ENCODE data around the gene MINDY2. TPM values are rescaled to one million over a fixed set of nuclear protein-coding genes. Genes with fewer than 3 reads are reported as not detected.

Gene MINDY2
- total and polyA plus RNA-seq, 10 of the 15 experiments (the other 5 are each of a cell fraction or from before 2014, with no cell fraction given): 0.73 to 9.4 (median 3.3) TPM

DNA sequence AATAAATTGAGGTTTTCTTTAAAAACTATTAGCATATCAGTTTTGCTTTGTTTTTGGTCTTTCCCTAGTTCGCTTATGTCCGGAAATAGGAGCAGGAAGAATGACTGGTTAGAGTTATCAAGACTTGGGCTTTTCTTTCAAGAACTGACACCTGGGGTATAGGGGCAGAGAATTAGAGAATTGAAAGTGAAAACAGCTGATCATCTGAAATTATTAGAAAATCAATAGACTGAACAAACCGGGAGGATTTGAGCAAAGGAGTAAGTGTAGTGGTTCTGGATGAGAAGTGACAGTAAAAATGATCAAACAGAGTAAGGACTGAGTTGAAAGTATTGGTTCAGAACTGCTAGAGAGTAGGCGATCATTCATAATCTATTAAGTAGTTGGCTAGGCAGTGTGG, 6.0 kb downstream of the MINDY2 start:
- FAIRE-seq (no peak), DNase-seq (ENCODE audit: low read depth, low spot score) (peak; percentile 21), ATAC-seq (peak; percentile 81)
- intact Hi-C loops (cut with micrococcal nuclease; ENCODE audit: unreplicated experiment): no loop called here
- RAD21 ChIA-PET (ENCODE audit: unreplicated experiment): interaction anchor here (0.6 to 1.3 kb wide), 3 partner anchors 22 to 549 kb away, joined by 3 to 4 read pairs (median 3); no protein-coding TSS in a partner anchor
- in situ Hi-C loops (cut with MboI): no loop called here
- POLR2A ChIA-PET: interaction anchor here (0.9 to 1.4 kb wide), 2 partner anchors 10 to 27 kb away, joined by 5 to 13 read pairs; partner anchors contain the start of gene ADAM10
- SMC1A ChIA-PET (ENCODE audit: uncharacterized antibody, unreplicated experiment): interaction anchor here (0.6 to 1.7 kb wide), 6 partner anchors 10 to 157 kb away, joined by 3 to 5 read pairs (median 3); partner anchors contain the start of gene ADAM10
- Histone ChIP-seq H3K36me3 (ENCODE audit: control insufficient read depth in 2 of 2, insufficient read depth in 2 of 2, low read length in 1 of 2) (no peaks in the 10 kb centered on the region; a peak in 1 of 4 replicates), H3K9ac (ENCODE audit: control insufficient read depth, insufficient read depth, low read length) (no peak overlapping the region; the same call in 1 of the 2 replicates), H3K4me3 (peak overlapping the region; percentile 24; the same call in 1 of the 2 replicates), H2AFZ (ENCODE audit: control insufficient read depth, low read depth, low read length) (no peak overlapping the region), H3K4me2 (ENCODE audit: control insufficient read depth, insufficient read depth) (peak overlapping the region; percentile 40), H3K4me1 (ENCODE audit: control insufficient read depth, insufficient read depth, low read length) (peaks cover 8% of the 10 kb centered on the region; the same call in 1 of the 2 replicates), H3K9me3 (replicated peaks; ENCODE audit: control insufficient read depth, insufficient read depth, low read length) (no peaks in the 10 kb centered on the region), H3K27ac (ENCODE audit: control insufficient read depth, insufficient read depth) (peak overlapping the region; percentile 43; the same call in 1 of the 2 replicates), H4K20me1 (ENCODE audit: control insufficient read depth, insufficient read depth) (no peaks in the 10 kb centered on the region), H3K27me3 (replicated peaks in 1 of 2; ENCODE audit: control insufficient read depth in 2 of 2, insufficient read depth in 2 of 2, low read length in 1 of 2) (no peaks in the 10 kb centered on the region), H3K79me2 (ENCODE audit: control insufficient read depth, insufficient read depth, low read length) (peaks cover 21% of the 10 kb centered on the region)
- 13% methylated on average over 4 of the region's 4 CpGs for WGBS (ENCODE audit: insufficient coverage, insufficient replicate concordance, low lambda C conversion rate, missing lambda C conversion rate)
- CTCF ChIA-PET: interaction anchor here (1.1 kb wide), 1 partner anchor 10 kb away, joined by 3 read pairs; no protein-coding TSS in a partner anchor
- BruUV-seq (replicated peaks): no TSS peak
- TF ChIP-seq SRF (IDR thresholded peaks at IDR 0.05; ENCODE audit: low read depth in 2 of 2, low read length in 2 of 2) (no peak), RAD21 (IDR thresholded peaks at IDR 0.05; ENCODE audit: insufficient read depth, low read depth, low read length) (no peak), EZH2 (IDR thresholded peaks at IDR 0.05; ENCODE audit: borderline replicate concordance, control insufficient read depth, low read depth, low read length) (no peak), IRF4 (IDR thresholded peaks at IDR 0.05; ENCODE audit: low read depth, low read length) (0 out of 2 replicates have a peak, but pooled peaks have one; percentile 33), TBL1XR1 (IDR thresholded peaks at IDR 0.05; ENCODE audit: low read depth, low read length) (no peak), KDM1A (IDR thresholded peaks at IDR 0.05; ENCODE audit: borderline replicate concordance) (no peak), RUNX3 (IDR thresholded peaks at IDR 0.05; ENCODE audit: low read length) (peak; percentile 21; the same call in 1 of the 2 replicates), NFYB (IDR thresholded peaks at IDR 0.05; ENCODE audit: insufficient read depth, low read depth, low read length) (no peak), ETV6 (conservative IDR thresholded peaks at IDR 0.05 in 1 of 2, IDR thresholded peaks at IDR 0.05 in 1 of 2; ENCODE audit: borderline replicate concordance in 1 of 2, low read depth in 1 of 2) (peak in 1 of 2 experiments; percentile 50; a peak in 1 of 4 replicates), CHD2 (IDR thresholded peaks at IDR 0.05; ENCODE audit: borderline replicate concordance, low read depth, low read length) (no peak), ASH2L (IDR thresholded peaks at IDR 0.05; ENCODE audit: borderline replicate concordance, low read depth) (no peak)
- TF ChIP-seq, protein P1, sequence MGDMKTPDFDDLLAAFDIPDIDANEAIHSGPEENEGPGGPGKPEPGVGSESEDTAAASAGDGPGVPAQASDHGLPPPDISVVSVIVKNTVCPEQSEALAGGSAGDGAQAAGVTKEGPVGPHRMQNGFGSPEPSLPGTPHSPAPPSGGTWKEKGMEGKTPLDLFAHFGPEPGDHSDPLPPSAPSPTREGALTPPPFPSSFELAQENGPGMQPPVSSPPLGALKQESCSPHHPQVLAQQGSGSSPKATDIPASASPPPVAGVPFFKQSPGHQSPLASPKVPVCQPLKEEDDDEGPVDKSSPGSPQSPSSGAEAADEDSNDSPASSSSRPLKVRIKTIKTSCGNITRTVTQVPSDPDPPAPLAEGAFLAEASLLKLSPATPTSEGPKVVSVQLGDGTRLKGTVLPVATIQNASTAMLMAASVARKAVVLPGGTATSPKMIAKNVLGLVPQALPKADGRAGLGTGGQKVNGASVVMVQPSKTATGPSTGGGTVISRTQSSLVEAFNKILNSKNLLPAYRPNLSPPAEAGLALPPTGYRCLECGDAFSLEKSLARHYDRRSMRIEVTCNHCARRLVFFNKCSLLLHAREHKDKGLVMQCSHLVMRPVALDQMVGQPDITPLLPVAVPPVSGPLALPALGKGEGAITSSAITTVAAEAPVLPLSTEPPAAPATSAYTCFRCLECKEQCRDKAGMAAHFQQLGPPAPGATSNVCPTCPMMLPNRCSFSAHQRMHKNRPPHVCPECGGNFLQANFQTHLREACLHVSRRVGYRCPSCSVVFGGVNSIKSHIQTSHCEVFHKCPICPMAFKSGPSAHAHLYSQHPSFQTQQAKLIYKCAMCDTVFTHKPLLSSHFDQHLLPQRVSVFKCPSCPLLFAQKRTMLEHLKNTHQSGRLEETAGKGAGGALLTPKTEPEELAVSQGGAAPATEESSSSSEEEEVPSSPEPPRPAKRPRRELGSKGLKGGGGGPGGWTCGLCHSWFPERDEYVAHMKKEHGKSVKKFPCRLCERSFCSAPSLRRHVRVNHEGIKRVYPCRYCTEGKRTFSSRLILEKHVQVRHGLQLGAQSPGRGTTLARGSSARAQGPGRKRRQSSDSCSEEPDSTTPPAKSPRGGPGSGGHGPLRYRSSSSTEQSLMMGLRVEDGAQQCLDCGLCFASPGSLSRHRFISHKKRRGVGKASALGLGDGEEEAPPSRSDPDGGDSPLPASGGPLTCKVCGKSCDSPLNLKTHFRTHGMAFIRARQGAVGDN (IDR thresholded peaks at IDR 0.05): no peak
- TF ChIP-seq, protein P2, sequence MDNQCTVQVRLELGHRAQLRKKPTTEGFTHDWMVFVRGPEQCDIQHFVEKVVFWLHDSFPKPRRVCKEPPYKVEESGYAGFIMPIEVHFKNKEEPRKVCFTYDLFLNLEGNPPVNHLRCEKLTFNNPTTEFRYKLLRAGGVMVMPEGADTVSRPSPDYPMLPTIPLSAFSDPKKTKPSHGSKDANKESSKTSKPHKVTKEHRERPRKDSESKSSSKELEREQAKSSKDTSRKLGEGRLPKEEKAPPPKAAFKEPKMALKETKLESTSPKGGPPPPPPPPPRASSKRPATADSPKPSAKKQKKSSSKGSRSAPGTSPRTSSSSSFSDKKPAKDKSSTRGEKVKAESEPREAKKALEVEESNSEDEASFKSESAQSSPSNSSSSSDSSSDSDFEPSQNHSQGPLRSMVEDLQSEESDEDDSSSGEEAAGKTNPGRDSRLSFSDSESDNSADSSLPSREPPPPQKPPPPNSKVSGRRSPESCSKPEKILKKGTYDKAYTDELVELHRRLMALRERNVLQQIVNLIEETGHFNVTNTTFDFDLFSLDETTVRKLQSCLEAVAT (IDR thresholded peaks at IDR 0.05): no peak
- TF ChIP-seq, protein P3, sequence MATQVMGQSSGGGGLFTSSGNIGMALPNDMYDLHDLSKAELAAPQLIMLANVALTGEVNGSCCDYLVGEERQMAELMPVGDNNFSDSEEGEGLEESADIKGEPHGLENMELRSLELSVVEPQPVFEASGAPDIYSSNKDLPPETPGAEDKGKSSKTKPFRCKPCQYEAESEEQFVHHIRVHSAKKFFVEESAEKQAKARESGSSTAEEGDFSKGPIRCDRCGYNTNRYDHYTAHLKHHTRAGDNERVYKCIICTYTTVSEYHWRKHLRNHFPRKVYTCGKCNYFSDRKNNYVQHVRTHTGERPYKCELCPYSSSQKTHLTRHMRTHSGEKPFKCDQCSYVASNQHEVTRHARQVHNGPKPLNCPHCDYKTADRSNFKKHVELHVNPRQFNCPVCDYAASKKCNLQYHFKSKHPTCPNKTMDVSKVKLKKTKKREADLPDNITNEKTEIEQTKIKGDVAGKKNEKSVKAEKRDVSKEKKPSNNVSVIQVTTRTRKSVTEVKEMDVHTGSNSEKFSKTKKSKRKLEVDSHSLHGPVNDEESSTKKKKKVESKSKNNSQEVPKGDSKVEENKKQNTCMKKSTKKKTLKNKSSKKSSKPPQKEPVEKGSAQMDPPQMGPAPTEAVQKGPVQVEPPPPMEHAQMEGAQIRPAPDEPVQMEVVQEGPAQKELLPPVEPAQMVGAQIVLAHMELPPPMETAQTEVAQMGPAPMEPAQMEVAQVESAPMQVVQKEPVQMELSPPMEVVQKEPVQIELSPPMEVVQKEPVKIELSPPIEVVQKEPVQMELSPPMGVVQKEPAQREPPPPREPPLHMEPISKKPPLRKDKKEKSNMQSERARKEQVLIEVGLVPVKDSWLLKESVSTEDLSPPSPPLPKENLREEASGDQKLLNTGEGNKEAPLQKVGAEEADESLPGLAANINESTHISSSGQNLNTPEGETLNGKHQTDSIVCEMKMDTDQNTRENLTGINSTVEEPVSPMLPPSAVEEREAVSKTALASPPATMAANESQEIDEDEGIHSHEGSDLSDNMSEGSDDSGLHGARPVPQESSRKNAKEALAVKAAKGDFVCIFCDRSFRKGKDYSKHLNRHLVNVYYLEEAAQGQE (IDR thresholded peaks at IDR 0.05; ENCODE audit: low read depth, low read length): no peak

All from GM12878 (cell line).